ENCODE data around the gene PPP6R2.

DNA sequence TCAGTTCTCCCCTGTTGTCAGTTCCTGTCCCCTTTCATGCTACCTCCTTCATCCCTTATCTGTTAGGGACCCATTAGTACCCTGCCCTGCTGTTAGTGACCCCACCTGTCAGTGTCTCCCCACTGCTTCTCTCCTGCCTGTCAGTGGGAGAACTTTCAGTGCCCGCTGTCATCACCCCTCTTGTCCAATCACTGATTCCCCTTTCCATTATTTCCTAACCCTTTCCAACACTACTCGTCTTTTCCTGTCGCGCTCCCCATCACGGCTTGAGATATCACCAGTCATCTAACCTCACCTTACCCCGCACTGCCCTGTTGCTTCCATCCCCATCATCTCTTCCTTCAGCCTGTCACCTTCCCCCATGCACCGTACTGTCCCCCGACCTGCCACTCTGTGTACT, 4.0 kb downstream of the PPP6R2 start:
- TF ChIP-seq, protein P1, sequence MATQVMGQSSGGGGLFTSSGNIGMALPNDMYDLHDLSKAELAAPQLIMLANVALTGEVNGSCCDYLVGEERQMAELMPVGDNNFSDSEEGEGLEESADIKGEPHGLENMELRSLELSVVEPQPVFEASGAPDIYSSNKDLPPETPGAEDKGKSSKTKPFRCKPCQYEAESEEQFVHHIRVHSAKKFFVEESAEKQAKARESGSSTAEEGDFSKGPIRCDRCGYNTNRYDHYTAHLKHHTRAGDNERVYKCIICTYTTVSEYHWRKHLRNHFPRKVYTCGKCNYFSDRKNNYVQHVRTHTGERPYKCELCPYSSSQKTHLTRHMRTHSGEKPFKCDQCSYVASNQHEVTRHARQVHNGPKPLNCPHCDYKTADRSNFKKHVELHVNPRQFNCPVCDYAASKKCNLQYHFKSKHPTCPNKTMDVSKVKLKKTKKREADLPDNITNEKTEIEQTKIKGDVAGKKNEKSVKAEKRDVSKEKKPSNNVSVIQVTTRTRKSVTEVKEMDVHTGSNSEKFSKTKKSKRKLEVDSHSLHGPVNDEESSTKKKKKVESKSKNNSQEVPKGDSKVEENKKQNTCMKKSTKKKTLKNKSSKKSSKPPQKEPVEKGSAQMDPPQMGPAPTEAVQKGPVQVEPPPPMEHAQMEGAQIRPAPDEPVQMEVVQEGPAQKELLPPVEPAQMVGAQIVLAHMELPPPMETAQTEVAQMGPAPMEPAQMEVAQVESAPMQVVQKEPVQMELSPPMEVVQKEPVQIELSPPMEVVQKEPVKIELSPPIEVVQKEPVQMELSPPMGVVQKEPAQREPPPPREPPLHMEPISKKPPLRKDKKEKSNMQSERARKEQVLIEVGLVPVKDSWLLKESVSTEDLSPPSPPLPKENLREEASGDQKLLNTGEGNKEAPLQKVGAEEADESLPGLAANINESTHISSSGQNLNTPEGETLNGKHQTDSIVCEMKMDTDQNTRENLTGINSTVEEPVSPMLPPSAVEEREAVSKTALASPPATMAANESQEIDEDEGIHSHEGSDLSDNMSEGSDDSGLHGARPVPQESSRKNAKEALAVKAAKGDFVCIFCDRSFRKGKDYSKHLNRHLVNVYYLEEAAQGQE (IDR thresholded peaks at IDR 0.05; ENCODE audit: low read depth): no peak
- TF ChIP-seq CREB1 (IDR thresholded peaks at IDR 0.05; ENCODE audit: low read depth) (no peak), TAF1 (IDR thresholded peaks at IDR 0.05; ENCODE audit: low read depth) (no peak), CEBPB (IDR thresholded peaks at IDR 0.05) (no peak), USF1 (IDR thresholded peaks at IDR 0.05) (no peak), FOXM1 (IDR thresholded peaks at IDR 0.05; ENCODE audit: borderline replicate concordance, low read depth) (no peak), EGR1 (IDR thresholded peaks at IDR 0.05) (no peak), YY1 (IDR thresholded peaks at IDR 0.05; ENCODE audit: low read depth) (no peak), EP300 (IDR thresholded peaks at IDR 0.05; ENCODE audit: borderline replicate concordance) (no peak), RAD21 (IDR thresholded peaks at IDR 0.05; ENCODE audit: low read depth) (no peak), NFIC (IDR thresholded peaks at IDR 0.05) (no peak)
- TF ChIP-seq, protein P2, sequence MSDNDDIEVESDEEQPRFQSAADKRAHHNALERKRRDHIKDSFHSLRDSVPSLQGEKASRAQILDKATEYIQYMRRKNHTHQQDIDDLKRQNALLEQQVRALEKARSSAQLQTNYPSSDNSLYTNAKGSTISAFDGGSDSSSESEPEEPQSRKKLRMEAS (IDR thresholded peaks at IDR 0.05): no peak
